GM18867 (cell line): Measurements from ENCODE around the gene ADM5.

Source experiments
- ATAC-seq: cut with Tn5 transposase; IDR thresholded peaks from one replicate; pipeline ENCODE4 v1.9.1; 2021; ENCODE audit warnings: mild to moderate bottlenecking, moderate library complexity; ENCODE audit not compliant: unreplicated experiment

ADM5 gene

DNA sequence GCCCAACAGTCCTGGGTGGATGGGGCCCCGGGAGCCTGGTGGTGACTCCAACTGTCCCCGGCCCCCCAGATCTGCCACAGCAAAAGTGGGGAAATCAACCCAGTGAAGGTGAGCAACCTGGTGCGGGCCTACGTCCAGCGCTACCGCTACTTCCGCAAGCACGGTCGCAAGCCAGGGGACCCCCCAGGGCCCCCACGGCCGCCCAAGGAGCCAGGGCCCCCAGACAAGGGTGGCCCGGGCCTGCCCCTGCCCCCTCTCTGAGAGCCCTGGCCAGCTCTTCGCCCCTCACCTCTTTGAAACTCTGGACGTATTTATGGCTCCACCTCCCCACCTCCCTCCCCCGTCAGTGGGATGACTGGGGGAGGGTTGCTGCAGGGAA is 31.3 kb upstream of the ADM5 start:
- ATAC-seq: no peak

DNA sequence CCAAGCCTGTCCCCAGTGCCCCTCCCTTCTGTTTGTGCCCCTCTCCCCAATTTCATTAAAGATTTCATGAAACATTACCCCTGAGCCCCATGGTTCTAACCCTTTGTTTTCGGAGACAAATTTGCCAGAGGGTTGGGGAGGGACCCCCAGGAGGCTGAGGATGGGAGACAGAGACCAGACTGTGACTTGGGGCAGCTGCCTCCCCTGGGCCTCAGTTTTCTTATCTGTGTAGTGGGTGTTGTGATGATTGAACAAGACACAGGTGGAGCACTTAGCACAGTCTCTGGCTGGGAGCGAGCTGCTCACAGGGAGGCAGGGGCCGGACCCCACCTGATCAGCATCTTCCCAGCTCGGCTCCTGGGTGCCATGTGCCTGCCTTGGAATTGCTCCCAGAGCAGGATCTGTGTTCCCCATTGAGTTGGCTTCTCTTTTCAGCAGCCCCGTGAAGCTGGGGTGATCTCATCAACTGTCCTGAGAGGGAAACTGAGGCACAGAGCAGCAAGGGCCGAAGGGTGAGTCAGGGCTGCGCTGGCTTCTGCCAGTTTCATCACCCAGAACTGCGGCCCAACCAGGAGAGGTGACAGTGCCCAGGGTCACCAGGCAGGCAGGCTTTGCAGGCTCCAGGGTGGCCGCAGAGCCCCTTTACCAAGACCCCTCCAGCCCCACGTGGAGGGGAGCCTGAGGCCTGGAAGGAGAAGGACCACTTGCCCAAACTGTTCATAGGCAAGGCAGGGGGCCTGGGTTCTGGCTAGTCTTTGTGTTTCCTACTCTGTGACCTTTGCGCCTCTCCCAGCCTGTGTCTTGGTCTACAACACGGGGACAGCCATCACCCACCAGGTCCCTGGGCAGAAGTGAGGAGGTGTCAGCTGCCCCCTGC is 30.6 kb upstream of the ADM5 start:
- no peak for ATAC-seq

DNA sequence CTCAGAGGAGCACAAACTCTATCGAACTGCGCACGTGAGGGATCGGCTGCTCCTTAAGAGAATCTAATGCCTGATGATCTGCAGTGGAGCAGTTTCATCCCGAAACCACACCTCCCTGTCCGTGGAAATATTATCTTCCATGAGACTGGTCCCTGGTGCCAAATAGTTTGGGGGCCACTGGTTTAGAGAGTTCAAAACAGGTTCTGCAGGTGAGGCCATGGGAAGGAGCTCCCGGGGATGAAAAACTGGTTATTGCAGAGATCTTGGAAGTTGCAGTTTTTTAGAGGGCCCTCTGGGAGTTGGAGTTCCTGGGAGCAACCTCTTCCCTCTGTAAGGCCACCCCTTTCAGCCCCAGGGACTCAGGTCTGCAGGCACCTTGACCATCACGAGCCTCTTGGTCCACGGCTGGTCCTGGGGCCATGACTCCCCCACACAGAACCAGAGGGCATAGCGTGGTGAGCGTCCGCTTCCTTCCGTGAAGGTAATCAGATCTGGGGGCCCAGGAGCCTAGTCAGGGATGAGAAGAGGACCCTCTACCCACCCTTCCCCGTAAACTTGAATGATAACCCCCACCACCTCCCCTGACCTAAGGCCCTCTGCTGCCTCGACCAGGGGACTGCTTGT is 28.9 kb upstream of the ADM5 start:
- ATAC-seq: no peak

DNA sequence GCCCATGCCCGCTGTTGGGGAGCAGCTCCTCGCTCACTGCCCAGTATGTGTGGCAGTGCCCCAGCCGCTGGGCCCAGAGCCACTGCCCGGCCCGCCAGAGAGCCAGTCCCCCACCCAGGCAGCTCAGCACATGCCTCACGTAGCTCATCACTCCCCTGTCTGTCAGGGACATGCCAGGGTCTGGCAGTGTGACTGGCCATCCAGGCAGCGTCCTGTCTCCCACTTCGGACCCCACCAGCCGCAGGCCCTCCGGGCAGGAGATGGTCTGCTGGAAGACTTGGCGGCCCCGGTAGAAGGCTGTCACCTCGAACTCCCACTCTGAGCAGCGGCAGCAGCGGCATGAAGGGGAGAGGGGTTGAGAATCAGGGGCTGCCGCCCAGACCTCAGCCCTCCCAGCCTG is 27.4 kb upstream of the ADM5 start:
- ATAC-seq: no peak

DNA sequence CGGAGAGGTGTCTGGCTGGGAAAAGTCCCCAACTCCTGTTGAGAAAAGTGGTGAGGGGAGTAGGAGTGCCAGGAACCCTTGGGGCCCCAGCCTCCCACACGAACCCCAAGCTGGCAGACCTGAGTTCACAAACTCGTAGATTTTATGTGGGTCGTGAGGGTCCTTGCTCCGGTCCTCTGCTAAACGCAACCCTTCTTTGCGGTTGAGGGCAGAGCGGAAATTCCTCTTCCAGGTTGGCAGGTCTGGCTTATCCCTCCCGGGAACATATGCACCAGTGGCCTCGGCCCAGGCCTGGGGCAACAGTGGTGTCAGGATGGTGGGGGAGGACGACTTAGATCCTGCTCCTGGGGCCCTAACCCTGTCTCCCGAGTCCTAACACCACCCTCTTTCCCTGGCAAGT is 26.2 kb upstream of the ADM5 start:
- no peak for ATAC-seq

DNA sequence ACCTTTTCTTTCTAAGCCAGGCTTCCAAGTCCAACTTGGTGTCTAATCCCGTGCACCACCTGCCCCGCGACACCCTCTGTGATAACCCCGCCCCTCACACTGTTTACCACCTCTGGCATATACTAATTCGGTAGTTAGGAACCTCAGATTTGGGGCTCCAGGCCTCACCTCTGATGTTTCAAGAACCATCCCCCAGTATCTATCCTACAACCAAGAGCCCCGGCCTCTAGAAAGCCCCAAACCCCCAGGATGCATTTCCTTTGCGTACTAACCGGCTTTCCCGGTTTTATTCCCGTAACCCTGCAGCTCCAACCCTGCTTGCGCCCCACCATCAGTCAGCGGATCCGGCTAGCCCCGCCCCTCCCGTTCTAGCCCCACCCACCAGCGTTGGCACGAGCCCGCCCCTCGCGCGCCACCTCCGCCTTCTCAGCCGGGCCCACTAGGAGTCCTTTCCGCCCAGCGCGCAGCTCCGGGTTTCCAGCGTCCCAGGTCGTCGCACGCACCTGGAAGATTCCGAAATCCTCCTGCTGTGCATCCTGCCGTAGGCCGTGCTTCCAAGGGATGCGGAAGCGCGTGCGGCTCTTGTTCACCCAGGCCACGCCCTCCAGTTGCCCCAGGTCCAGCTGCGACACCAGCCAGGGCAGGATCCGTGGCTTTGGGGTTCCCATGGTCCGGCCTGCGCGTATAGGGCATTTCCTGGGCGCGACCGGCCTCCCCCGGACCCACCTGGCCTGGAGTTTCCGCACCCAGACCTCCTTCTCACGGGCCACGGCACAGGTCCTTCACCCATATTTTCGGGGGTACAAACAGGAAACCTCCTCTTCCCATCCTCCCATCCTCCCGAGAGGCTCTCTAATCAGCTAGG is 25.0 kb upstream of the ADM5 start:
- peak; percentile 33 for ATAC-seq

DNA sequence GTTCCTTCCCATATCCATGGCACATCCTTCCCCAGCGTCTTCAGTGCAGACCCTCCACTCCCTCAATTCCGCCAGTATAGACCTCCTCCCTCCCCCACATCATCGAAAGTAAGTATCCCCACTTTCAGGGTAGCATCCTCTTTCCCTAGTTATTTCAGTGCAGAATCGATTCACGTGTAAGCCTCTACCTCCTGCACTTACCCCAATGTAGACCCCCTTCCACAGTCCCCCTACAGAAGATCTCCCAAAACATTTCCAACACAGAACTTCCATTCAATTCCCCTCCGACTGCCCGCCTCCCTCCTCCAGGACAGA is 24.4 kb upstream of the ADM5 start:
- no peak for ATAC-seq

DNA sequence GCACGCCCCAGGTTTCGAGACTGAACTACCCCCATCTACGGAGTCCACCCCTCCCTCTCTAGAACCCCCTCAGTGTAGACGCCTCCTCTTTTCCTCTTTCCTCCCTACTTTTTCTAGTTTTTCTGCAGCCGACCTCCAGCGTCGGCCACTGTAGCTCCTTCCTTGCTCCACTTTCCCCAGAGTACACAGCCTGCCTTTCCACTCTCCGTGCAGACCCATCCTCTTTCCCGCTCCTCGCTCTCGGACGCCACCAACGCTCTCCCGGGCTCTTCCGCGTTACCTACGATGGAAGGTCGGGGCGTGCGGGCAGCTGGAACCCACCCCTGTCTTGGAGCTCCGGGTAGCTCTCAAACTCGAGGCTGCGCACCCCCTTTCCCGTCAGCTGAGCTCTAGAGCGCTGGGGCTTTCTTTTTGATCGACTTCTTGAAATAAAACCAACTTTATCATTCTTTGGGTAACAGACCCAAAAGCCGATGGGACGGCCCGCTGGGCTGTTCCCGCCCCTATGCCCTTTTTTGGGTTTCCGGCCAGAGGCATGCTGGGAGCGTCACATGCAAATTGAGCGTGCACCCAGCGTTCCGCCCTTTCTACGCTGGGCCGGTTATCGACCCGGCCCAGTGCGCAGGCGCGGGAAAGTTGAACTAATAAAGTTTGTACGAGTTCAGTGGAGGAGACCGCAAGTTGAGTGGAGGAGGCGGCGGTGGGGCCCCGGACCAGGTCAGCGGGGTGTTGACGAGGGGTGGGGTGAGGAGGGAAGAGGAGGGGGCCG is 23.9 kb upstream of the ADM5 start, which contains the start of the genes BCL2L12 and IRF3:
BCL2L12 (plus strand) TSS at position 583 of the 769 bp plus-strand sequence. CDS start 760 bp downstream, outside the sequence.
IRF3 (minus strand) TSS at position 507 of the 769 bp plus-strand sequence. CDS start 1,019 bp downstream, outside the sequence.
- peak; percentile 77 for ATAC-seq

DNA sequence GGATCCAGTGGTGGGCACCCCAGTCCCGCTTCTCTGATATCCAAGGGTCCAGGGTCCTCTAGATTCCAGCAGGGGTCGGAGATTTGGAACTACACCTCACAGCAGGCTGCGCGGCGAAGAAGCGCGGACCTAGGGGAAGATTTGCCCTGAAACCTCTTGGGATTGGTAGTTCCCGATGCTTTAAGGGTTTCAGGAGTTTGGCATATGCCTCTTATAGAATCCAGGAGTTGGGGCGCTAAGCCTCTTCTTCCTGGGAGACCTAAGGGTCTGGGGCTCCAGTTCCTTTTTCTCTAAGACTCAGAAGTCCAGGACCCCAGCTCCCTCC is 23.3 kb upstream of the ADM5 start:
- ATAC-seq: no peak

DNA sequence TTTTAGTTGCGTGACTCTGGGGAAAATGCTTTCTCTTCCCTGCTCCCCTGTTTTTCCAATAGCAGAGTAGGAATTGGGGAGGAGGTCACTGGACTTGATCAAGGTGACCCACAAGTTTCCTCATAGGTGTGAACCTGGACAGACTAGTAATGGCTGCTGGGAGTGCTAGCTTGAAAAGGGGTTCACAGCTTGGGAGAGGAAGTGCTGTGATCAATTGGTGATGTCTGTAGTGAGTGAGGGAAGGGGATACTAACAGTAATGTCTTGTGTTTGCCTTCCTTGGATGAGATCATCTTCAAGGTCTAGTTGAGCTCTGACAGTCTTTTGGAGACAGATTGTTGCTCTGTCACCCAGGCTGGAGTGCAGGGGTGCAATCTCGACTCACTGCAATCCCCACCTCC is 21.9 kb upstream of the ADM5 start:
- no peak for ATAC-seq

DNA sequence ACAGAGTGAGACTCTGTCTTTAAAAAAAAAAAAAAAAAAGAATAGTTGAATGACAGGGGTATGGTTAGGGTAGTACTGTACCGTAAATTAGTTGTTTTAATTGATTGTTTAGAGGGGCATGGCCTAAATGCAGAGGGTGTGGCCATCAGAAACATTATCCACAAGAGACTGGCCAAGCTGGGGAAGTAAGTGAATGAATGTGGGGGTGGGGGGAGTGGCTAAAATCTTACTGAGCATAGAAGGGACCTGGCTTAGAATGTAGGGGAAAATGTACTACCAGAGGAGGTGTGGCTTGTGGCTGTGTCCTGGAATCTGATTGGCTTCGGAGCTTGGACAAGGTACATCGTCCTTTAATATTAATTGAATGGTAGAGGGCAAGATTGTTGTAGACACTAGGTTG is 19.9 kb upstream of the ADM5 start:
- no peak for ATAC-seq

DNA sequence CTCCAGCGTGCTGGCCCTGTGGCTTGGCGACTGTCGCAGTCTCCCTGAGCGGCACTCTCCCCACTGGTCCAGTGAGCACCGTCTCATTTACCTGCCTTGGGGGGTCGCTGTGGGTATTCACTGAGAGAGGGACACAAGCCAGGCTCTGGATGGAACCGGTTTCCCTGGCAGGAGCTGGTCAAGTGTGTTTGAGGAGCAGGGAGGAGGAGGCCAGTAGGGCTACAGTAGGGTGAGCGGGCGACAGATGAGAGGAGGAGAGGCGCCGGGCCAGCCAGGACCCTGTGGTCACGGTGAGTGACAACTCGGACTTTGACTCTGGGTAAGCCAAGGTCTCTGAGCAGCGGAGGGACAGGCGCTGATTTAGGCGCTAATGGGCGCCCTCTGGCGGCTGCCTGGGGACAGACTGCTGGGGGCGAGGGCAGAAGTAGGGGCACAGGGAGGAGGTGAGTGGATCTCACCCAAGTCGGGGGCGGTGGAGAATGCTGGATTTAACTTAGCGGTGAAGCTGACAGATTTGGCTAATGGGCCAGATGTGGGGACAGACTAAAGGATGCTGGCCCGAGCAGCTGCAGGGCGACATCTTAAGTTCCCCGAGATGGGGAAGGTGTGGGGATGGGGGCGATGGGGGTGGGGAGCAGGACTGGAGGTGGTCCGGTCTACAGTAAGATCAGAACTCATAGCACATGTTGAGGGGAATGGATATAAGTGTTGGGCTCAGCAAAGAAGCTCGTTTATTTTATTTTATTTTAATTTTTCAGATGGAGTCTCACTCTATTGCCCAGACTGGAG is 17.1 kb upstream of the ADM5 start:
- ATAC-seq: no peak

DNA sequence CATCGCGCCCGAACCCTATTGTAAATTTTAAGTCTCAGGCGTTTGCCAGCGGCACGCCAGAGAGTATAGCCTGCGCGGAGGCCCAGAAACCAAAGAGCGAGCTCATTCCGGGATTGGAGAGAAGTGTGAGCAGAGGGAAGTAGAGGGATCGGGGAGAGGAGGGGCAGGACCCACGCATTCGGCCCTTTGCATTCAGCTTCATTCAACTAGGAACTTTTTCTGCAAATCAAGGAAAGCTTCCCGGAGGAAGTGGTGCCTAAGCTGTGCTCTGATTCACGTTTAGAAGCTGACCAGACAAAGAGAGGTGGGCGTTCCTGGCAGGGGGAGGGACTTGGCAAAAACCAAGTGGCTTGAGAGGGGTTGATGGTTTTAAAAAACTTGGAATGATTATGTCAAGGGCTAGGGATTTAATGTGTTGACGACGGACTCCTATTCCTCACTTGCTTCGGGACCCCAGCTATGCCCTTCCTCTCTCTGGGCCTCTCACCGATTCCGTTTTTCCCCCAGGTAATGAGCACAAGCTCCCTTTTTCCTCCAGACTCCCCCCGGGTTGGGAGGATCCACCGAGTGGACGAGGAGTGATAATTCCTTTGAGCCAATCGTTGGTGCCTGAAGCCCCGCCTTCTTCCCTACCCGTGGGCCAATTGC is 13.1 kb upstream of the ADM5 start:
- ATAC-seq: peak; percentile 27

DNA sequence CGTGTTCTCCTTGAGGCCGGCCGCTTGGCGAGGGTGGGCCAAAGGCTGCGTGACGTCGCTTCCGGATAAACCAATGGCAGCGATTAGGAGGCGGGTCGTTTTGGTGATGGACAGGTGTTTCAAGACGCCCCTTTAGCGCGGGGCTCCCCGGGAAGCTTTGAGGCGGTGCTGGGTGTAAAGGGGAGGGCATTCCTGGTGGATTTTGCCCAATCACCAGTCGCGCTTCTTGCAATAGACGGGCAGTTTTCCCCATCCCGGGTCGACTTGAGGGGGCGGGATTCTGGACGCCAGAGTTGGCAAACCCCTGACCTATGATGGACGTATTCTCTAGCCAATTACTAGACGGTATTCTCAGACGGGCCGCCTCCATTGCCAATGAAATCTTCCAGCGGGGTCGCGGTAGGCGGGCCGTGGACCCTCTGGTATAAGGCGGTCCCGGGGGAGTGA is 12.6 kb upstream of the ADM5 start:
- ATAC-seq: peak; percentile 70

DNA sequence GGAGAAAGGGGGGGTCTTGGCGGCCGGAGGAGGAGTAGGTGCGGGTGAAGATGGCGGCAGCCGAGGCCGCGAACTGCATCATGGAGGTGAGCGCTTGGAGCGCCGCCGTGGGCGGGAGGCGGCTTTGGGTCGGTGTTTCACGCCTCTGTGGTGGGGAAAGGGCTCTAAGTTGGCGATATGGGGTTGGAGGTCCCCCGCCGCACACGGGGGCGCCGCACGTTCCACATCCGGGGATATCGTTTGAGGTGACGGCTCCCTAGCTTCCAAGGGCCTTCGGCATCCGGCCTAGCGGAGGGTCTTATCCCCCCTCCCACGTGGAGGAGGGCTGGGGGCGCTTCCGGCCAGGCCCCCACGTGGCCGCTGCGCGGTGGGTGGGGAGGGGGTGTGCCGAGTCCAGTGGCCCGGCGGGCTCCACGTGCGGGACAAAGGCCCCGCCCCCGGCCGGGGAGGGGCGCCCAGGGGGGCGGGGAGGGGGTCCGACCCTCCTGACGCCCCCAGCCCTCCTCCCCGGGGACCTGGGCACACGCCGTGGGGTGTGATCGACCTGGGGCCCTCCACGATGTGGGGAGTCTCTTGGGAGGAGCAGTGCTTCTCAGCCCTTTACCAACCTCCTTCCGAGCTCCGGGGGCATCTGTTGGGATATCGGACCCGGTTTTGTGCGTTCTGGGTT is 12.0 kb upstream of the ADM5 start, which contains the start of gene PRMT1:
PRMT1 (plus strand) TSS at position 41 of the 670 bp plus-strand sequence; CDS start at position 51, 10 bp downstream.
- ATAC-seq: no peak

DNA sequence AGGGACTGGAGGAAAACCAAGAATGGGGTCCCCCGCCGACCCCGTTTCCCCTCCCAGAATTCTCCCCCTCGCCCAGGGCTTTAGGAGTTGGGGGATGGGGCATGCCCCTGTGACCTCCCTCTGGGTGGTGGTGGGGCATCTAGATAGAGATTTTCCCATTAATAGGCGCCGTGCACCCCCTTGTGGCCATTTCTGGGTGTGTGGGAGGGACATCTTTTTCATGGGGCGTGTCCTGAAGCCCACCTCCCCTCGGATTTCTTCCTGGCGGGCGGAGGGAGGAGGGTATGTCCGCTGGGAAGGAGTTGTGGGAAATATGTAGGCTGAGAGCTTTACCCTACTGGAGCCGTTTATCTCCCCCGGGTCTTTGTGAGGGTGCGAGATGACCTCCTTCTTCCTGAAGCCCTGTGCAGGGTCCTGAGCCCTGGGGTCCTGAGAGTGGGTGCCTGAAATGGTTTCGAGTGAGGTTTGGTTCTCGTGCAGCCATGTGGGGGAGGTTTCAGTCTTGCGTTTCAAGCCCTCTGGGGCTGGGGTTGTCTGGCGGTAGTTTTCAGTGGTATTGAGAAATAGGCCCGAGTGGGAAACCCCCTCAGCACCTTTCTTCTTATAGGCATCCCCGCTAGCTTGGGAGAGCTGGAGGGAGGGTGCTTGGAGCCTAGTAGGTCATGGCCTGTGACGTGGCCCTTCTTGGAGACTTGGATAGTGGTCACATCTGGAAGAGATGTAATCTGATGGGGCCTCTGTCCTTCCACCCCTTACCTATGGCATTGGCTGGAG is 11.3 kb upstream of the ADM5 start:
- no peak for ATAC-seq

DNA sequence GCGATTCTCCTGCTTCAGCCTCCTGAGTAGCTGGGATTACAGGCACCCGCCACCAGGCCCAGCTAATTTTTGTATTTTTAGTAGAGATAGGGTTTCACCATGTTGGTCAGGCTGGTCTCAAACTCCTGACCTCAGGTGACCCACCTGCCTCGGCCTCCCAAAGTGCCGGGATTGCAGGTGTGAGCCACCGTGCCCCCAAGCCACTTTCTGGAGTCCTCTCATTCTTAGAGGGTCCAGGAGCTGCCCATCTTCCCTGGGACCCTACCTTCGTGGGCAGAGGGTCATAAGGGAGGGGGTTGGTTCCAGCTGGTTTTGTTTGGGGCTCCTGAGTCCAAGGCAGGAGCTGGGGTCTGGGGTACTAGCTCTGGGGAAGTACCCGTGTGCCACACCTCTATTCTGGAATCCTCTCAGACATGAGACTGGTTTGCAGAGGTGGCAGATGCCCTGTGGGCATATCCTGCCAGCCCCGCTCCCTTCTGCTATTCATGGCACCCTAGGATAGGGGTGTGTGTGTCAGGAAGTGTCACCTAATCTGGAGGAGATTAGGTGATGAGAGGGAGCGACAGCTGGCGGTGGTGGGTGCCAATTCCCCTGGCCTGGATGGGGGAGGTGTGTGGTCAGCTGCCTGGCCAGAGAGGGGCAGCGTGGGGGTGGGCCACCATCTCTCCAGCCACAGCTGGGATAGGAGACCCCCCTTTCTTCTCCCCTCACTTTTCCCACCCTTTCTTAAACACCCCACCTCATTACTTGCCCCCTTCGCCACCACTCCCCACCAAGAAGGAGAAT is 10.2 kb upstream of the ADM5 start:
- no peak for ATAC-seq
